HG02885 (cell line): ENCODE data around the gene TCEANC2.

Experiments
- ATAC-seq: cut with Tn5 transposase; IDR thresholded peaks from one replicate; pipeline ENCODE4 v1.9.1; 2021; ENCODE audit warnings: mild to moderate bottlenecking; ENCODE audit not compliant: unreplicated experiment, poor library complexity

Gene TCEANC2

DNA sequence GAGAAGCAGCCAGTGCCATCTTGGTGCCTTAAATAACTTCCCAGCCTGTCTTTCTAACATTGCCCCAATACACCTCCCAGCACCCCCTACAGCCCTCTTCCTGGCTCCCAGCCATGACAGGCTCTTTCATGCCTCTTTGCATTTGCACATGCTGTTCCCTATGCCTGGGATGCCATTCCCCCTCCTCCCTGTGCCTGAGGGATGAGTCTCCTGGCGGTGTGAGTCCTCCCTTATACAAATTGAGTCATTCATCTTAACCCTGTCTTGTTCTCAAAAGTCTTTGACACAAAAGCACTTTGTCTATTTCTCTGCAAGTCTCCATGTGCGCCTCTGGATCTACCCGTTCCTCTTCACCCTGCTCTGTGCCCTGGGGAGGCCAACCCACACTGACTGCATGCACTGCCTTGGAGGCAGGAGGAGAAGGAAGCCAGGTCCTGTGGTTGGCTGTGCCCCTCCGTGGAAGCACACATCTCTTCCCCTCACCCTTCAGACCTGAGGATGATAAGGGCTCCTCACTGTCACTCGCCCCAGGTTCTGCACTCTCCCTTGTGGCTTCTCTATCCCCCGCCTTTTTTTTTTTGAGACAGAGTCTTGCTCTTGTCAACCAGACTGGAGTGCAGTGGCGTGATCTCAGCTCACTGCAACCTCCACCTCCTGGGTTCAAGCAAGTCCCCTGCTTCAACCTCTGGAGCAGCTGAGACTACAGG lies 74.3 kb downstream of the TCEANC2 start:
- no peak for ATAC-seq

DNA sequence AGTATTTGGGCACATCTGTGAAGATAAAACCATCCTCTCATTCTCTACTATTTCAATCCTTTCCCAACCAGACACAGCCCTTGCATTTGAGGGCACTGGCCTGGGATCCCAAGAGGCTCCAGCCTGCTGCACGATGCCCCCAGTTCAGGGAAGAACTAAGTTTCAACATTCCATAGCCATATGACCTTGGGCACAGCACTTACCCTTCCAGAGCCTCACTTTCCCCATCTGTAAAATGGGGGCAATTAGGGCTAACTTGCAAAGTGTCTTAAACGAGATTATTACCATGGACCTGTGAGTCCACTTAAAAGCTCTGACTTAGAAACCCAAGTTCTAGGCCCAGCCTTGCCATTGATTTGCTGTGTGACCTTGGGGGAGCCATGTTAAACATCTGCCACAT lies 76.5 kb downstream of the TCEANC2 start:
- no peak for ATAC-seq

DNA sequence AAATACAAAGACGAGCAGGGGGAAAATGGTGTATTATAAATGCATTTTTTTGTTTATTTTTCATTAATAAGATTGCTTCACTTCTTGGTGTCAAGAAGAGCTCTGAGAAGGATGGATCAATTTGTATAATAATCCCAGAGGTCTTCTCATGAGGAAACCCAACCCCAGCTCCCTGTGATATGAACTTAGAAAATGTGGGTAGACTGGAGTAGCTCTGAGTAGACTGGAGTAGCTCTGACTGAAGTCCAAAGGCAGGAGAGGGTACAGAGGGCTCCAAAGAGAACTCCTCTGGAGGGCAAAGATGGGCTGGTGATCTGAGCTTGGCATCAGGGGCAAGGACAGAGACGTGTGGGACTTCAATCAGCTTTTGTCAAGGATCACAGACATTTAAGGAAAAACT lies 78.0 kb downstream of the TCEANC2 start:
- no peak for ATAC-seq

- ATAC-seq: no peak
Measured at GRCh38 chr1:54132495-54132894, 79.1 kb downstream of the TCEANC2 start.

- ATAC-seq: no peak
Measured at GRCh38 chr1:54134295-54134694, 80.9 kb downstream of the TCEANC2 start.

GRCh38 chr1:54135436-54136120 lies 82.2 kb downstream of the TCEANC2 start:
- ATAC-seq: no peak

- no peak for ATAC-seq
Measured at GRCh38 chr1:54136269-54136896, 83.0 kb downstream of the TCEANC2 start.

DNA sequence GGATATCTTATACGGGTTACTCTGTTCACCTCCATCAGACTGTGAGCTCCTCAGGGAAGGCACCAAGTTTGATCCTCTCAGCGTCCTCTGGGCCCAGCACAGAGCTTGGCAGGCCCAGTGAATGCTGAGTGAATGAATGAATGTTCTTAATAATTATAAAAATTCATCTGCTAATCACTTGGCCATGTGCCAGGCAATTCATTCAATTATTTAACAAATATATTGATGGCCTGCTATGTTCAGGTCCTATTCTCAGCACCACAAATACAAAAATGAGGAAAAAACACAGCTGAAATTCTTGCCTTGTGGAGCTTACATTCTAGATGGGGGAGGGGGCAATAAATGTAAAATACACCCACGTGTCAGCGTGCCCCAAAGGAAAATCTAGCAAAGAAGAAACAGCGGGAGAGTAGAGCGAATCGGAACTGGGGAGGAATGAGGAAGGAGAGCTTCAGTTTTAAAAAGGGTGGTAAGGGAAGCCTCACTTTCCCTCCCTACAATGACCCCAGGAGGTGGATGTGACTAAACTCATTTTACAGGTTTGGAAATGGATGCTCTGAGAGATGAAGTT lies 83.6 kb downstream of the TCEANC2 start:
- ATAC-seq: no peak

GRCh38 chr1:54137534-54138061 lies 84.2 kb downstream of the TCEANC2 start:
- ATAC-seq: no peak

DNA sequence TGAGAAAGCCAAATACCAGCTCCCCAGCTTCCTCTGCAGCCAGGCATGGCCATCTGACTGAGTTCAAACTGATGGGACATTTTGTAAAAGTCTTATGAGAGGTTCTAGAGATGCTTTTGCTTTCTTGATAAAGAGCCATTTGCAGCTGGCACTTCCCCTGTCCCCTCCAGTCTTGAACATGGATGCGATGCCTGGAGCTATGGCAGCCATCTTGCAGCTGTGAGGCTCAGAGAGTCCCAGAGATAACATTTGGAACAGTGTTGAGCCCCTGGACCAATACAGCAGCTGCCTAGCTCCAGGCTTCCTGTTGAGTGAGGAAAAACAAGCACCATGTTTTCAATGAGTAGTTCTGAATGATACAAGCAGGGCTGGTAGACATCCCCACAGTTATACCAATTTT lies 85.6 kb downstream of the TCEANC2 start:
- no peak for ATAC-seq

GRCh38 chr1:54139711-54140110 lies 86.3 kb downstream of the TCEANC2 start:
- no peak for ATAC-seq

DNA sequence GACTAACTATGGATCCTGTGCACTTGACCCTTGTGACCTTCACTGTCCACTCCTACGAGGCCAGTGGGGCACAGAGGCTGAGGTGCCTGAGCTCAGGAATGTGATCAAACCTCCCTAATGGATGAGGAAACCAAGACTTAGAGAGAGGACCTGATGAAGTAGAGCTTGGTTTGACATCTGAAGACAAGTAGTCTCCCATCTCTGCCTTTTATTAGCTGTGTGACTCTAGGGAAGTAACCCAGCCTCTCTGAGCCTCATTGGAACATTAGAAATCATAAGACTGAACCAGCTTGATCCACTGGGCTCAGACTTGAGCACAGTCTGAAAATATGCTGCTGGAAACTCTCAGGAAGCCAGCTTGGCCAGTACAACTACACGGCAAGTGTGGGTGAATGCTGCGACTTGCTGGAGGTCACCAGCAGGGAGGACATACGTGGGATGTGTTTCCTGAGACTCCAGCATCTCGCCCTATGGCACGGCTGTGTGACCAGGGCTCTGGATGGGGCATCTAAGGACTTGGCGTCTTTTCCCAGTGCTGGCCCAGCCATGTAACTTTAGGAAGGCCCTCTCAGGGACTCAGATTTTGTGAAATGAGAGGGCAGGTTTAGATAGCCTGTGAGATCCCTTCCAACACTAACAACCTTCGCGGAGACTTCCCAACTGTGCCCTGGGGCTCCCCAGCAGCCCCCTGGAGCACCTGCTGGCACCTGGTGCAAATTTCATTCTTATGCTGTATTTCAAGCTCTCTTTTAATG lies 88.9 kb downstream of the TCEANC2 start:
- ATAC-seq: no peak

DNA sequence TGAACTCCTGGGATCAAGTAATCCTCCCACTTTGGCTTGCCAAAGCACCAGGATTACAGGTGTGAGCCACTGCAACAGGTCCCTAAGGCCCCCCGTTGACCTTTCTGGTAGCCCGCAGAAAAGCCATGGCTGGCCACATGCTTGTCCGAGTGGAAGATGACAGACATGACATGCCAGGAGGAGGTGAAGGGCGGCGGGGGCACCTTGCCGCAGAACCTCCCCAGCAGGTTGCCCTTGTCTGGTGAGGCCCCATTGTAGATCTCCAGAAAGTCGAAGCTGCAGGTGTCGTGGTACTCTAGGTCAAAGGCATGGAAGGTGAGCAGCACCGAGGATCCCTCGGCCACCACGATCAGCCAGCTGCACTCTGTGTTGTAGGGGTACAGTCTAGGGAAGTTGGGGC lies 91.0 kb downstream of the TCEANC2 start:
- no peak for ATAC-seq

DNA sequence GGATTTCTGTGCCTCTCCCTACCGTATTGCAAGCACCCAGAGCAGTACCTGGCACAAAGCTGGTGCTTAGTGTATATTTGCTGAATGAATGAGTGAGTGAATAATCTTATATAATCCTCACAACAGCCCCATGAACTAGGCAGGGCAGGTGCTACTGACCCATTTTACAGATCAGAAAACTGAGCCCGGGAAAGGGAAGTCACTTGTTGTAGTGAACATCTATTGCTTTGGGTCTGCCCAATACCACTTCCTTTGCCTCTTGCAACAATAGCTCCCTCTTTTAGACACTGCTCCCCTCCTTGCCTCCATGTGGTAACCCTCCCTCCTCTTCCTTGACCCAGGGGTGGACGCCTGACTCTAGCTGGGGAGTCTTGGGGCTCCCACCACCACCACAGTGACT lies 96.3 kb downstream of the TCEANC2 start:
- ATAC-seq: no peak

DNA sequence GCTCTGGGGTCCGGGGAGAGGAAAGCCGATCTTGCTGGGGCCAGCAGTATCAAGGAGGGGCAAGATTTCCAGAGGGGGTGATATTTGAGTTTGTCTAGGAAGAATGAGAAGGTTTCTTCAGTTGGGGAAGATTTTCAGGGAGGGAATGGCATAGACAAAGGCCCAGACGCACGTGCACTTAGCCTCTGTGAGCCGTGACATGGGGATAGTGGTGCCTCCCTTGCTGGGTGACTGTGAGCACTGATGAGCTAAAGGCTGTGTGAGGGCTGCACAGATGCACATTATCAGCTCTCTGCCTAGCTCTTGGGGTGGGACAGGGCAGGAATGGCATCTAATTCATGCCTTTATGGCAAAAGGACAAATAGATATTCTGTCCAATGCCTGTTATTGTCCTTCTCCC lies 97.6 kb downstream of the TCEANC2 start:
- no peak for ATAC-seq

DNA sequence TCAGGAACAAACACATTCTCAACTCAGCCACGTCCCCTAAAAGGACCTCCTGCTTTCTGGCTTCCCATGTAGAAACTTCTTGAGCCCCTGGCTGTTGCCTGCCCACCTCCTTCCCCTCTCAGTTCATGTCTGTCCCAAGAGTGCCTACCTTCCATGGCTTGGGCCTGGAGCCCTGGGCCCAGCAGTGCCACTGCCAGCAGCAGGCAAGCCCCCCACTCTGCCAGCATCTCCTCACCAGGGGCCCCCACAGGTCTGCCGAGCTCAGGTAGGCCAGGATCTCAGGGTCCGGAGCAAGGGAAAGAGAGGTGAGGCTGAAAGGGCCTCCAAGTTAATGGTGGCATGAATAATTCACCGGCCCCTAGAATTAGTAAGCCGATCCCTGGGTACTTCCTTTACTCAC lies 99.3 kb downstream of the TCEANC2 start, which contains the start of gene CDCP2:
Gene CDCP2, minus strand, starts transcription at position 305 of the 400 bp plus-strand sequence. Its CDS starts 78 bp downstream, at position 227.
- no peak for ATAC-seq

DNA sequence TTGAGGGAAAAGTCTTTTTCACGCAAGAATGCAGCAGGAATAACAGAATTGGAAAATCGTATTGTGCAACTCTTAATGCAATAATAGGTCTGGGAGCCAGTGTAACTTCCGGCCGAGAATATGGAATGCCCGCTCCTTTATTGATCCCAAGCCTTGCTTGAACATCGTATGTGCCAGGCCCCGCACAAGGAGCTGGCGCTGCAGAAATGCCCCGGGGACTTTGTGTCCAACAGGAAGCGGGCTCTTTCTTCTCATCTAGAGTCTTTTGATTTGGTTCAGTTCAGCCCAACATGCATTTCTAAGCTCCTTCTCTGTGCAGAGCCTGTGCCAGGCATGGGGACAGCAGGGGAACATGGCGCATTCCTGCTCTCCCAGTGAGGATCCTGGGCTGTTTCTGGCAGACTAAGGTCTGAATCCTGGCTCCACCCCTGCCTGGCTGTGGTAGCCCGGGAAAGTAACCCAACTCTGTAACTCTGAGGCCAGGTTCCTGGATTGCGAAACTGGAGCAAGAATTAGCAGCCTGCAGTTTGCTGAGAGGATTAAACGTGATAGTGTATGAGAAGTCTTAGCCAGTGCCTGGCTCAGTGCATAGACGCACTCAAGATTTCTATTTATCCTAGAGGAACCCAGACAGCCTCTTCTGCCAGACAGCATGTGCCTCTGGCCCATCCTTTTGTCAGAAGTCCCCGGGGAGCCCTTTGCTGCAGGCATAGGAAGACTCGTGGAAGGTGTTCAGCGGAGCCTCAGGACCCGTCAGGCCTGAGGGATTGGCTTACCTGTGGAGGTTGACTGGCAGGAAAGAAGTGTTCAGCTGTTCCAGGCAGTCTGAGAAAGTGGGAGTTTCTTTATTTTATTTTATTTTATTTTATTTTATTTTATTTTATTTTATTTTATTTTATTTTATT lies 100.4 kb downstream of the TCEANC2 start:
- no peak for ATAC-seq
